Large intestine (tissue), 3 donors: ENCODE results near the gene FBN1. TPM values are rescaled to one million over a fixed set of nuclear protein-coding genes. Genes with fewer than 3 reads are reported as not detected.

Experiments used
- DNase-seq, 2 donors: peaks; one replicate each; pipeline versions ENCODE4 v3.0.0 to v3.0.0-alpha.2; 2013
- H3K27ac ChIP-seq: one replicate; pipeline ENCODE4 v1.5.1; 2013; ENCODE audit warnings: low read length
- H3K27me3 ChIP-seq: 2 replicates; pipeline ENCODE4 v1.6.1; 2013; ENCODE audit warnings: low read length; ENCODE audit not compliant: control insufficient read depth, insufficient read depth
- H3K36me3 ChIP-seq: 2 replicates; pipeline ENCODE4 v1.6.1; 2013; ENCODE audit warnings: low read length; ENCODE audit not compliant: control insufficient read depth, insufficient read depth
- H3K4me1 ChIP-seq: one replicate; pipeline ENCODE4 v1.6.1; 2013; ENCODE audit warnings: low read length; ENCODE audit not compliant: control insufficient read depth, insufficient read depth
- H3K4me3 ChIP-seq: one replicate; pipeline ENCODE4 v1.5.1; 2013; ENCODE audit warnings: low read length
- H3K9me3 ChIP-seq: one replicate; pipeline ENCODE4 v1.6.1; 2013; ENCODE audit warnings: mild to moderate bottlenecking, low read depth, low read length, moderate library complexity; ENCODE audit not compliant: control insufficient read depth
- WGBS: methylation state at CpG from one replicate; pipeline ENCODE4 v1.1.5; 2013; ENCODE audit warnings: low lambda C conversion rate; ENCODE audit not compliant: insufficient coverage; 5-methylcytosine and 5-hydroxymethylcytosine counted together
- polyA plus RNA-seq: library from polyadenylated mRNA; unstranded; fragments of 120-200 nt; gene quantifications from one replicate; pipeline ENCODE4 v1.2.1, GENCODE V29; 2013

FBN1 gene
- polyA plus RNA-seq, 1 donor = 49.6 TPM

GRCh38 chr15:48572823-48573222, 72.7 kb downstream of the FBN1 start:
- no peaks in the 10 kb centered on the region for H3K36me3 ChIP-seq
- no CpG with 5 or more reads among the region's 5 CpGs for WGBS
- no peaks in the 10 kb centered on the region for H3K4me1 ChIP-seq
- no peaks in the 10 kb centered on the region for H3K9me3 ChIP-seq
- DNase-seq = no peak
- no peak overlapping the region for H3K27ac ChIP-seq
- H3K4me3 ChIP-seq = no peak overlapping the region
- no peaks in the 10 kb centered on the region for H3K27me3 ChIP-seq

- Histone ChIP-seq H3K27ac (no peak overlapping the region), H3K27me3 (no peaks in the 10 kb centered on the region), H3K4me1 (peaks cover 2% of the 10 kb centered on the region), H3K36me3 (no peaks in the 10 kb centered on the region), H3K4me3 (no peak overlapping the region), H3K9me3 (no peaks in the 10 kb centered on the region)
- no CpG with 5 or more reads among the region's 2 CpGs for WGBS
- DNase-seq = no peak
These were observed 74.0 kb downstream of the FBN1 start for GRCh38 chr15:48571510-48571909.

- Histone ChIP-seq H3K4me3 (no peak overlapping the region), H3K27me3 (no peaks in the 10 kb centered on the region), H3K4me1 (peaks cover 2% of the 10 kb centered on the region), H3K9me3 (no peaks in the 10 kb centered on the region), H3K27ac (no peak overlapping the region), H3K36me3 (no peaks in the 10 kb centered on the region)
- DNase-seq = no peak
- WGBS = no CpG with 5 or more reads among the region's 1 CpG
These were observed 74.7 kb downstream of the FBN1 start for GRCh38 chr15:48570822-48571221.

GRCh38 chr15:48569591-48570302, 75.8 kb downstream of the FBN1 start:
- DNase-seq = no peak
- no peaks in the 10 kb centered on the region for H3K36me3 ChIP-seq
- no peaks in the 10 kb centered on the region for H3K9me3 ChIP-seq
- no peak overlapping the region for H3K27ac ChIP-seq
- H3K4me3 ChIP-seq = no peak overlapping the region
- peaks cover 2% of the 10 kb centered on the region for H3K4me1 ChIP-seq
- WGBS = 86% methylated on average over 1 of the region's 3 CpGs
- no peaks in the 10 kb centered on the region for H3K27me3 ChIP-seq

GRCh38 chr15:48566668-48567067, 78.8 kb downstream of the FBN1 start:
- DNase-seq = no peak
- no peaks in the 10 kb centered on the region for H3K36me3 ChIP-seq
- WGBS = 80% methylated on average over 1 of the region's 4 CpGs
- peaks cover 2% of the 10 kb centered on the region for H3K4me1 ChIP-seq
- no peak overlapping the region for H3K4me3 ChIP-seq
- H3K9me3 ChIP-seq = no peaks in the 10 kb centered on the region
- no peaks in the 10 kb centered on the region for H3K27me3 ChIP-seq
- no peak overlapping the region for H3K27ac ChIP-seq

GRCh38 chr15:48565560-48566482, 79.7 kb downstream of the FBN1 start:
- H3K27me3 ChIP-seq = no peaks in the 10 kb centered on the region
- H3K27ac ChIP-seq = no peak overlapping the region
- DNase-seq = no peak
- H3K4me1 ChIP-seq = peaks cover 2% of the 10 kb centered on the region
- no peak overlapping the region for H3K4me3 ChIP-seq
- H3K9me3 ChIP-seq = no peaks in the 10 kb centered on the region
- 57% methylated on average over 1 of the region's 1 CpG for WGBS
- H3K36me3 ChIP-seq = no peaks in the 10 kb centered on the region

GRCh38 chr15:48564690-48565089, 80.8 kb downstream of the FBN1 start:
- Histone ChIP-seq H3K4me1 (peaks cover 2% of the 10 kb centered on the region), H3K27me3 (no peaks in the 10 kb centered on the region), H3K36me3 (no peaks in the 10 kb centered on the region), H3K27ac (no peak overlapping the region), H3K4me3 (no peak overlapping the region), H3K9me3 (no peaks in the 10 kb centered on the region)
- 50% methylated on average over 1 of the region's 4 CpGs for WGBS
- no peak for DNase-seq

- WGBS = no CpG with 5 or more reads among the region's 3 CpGs
- Histone ChIP-seq H3K36me3 (no peaks in the 10 kb centered on the region), H3K9me3 (no peaks in the 10 kb centered on the region), H3K27me3 (no peaks in the 10 kb centered on the region), H3K4me3 (no peak overlapping the region), H3K27ac (no peak overlapping the region), H3K4me1 (peaks cover 2% of the 10 kb centered on the region)
- DNase-seq = no peak
These were observed 81.6 kb downstream of the FBN1 start for GRCh38 chr15:48563934-48564333.

- WGBS = 80% methylated on average over 1 of the region's 7 CpGs
These were observed 85.0 kb downstream of the FBN1 start for GRCh38 chr15:48560321-48561051.

GRCh38 chr15:48559285-48559684, 86.2 kb downstream of the FBN1 start:
- no CpG with 5 or more reads among the region's 5 CpGs for WGBS
- no peak overlapping the region for H3K4me3 ChIP-seq
- no peaks in the 10 kb centered on the region for H3K27me3 ChIP-seq
- H3K27ac ChIP-seq = peak overlapping the region; percentile 39
- DNase-seq = peak in 1 of 2 donors; percentile 13
- H3K4me1 ChIP-seq = no peaks in the 10 kb centered on the region
- no peaks in the 10 kb centered on the region for H3K9me3 ChIP-seq
- H3K36me3 ChIP-seq = no peaks in the 10 kb centered on the region

More at GRCh38 chr15:48560321-48561051, 85.0 kb downstream of the FBN1 start:
- no peaks in the 10 kb centered on the region for H3K27me3 ChIP-seq
- H3K4me3 ChIP-seq = no peak overlapping the region
- H3K36me3 ChIP-seq = no peaks in the 10 kb centered on the region
- H3K4me1 ChIP-seq = no peaks in the 10 kb centered on the region
- H3K27ac ChIP-seq = no peak overlapping the region
- no peak for DNase-seq
- no peaks in the 10 kb centered on the region for H3K9me3 ChIP-seq
